Central memory CD4-positive, alpha-beta T cell (primary cell): ENCODE results near the gene FGF10.

Experiments
- DNase-seq: peaks from one replicate; pipeline ENCODE4 v3.0.0; 2022

The FGF10 gene

DNA sequence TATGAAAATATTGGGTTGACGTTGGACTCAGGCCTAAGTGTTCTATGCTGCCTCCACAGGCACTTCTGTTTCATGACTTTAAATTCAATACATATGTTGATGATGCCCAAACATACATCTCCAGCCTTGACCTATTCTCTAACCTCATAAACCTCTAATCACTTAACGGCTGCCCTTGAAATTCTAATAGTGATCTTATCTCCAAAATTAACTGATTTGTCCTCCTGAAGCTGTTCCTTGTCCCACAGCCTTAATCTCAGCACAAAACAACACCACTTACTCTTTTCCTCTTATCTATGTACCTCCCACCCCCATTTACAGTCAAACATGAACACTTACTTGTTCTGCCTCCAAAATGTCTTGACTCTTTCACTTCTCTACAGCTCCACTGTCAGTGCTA, 43.3 kb downstream of the FGF10 start:
- DNase-seq = no peak

DNA sequence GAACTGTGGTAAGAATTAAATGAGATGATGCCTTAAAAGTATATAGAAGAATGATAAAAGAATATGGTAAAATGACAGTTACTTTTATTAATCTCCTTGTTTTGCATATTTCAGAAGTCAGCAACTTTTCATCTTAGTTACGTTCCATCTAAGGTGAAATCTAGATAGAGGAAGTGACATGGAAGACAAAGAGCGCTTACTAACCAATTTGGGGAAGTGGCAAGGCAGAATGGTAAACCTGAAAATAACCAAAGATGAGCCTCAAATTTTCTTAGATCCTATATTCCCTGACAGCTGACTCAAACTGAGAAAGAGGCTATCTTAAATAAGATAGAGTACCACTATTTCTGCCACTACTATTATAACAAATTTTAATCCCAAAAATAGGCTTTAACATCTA, 52.5 kb downstream of the FGF10 start:
- DNase-seq = no peak

DNA sequence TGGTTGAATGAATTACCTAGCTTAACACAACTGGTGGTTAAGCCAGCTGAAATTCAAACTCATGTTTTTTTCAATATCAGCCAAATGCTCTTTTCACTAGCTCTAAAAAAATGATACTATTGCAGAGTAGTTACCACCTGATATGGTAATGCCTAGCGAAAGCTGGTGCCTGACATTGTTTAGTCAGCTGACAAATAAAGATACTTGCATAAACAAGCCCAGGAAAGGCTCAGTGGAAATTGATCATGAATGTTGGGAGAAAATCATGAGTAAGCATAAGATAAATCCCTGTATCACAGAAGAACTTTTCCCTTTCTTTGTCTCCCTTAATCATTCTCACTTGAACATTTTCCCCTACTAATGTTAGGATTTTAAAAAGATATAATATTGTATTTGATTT, 54.6 kb downstream of the FGF10 start:
- no peak for DNase-seq

DNA sequence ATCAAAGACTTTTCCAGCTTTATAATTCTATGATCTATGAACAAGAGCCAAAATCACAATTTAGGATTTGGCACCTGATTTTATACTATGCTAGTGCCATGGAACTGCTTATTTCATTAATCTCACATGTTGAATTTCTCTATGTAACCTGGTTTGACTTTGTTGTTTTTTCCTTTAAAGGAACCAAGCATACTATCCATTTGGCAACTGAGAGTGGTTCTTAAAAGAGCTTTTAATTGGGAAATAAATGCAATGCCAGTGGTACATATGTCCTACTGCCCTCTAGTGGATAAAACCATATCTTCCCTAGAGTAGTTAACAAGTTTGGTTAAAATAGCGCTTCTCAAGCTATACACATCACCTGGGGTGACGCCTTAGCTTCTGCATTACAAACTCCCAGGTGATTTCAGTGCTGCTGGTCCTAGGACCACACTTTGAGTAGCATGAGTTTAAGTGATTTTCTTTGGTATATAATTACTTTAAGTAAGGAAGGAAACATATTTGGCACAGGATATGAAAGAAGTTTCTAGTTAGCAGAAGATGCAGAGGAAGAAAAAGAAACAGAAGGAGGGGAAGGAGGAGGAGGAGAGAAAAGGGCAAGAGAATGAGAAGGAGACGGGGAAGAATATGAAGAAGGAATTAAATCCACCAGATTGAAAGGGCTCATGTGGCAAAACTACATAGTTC, 56.8 kb downstream of the FGF10 start:
- DNase-seq = no peak

DNA sequence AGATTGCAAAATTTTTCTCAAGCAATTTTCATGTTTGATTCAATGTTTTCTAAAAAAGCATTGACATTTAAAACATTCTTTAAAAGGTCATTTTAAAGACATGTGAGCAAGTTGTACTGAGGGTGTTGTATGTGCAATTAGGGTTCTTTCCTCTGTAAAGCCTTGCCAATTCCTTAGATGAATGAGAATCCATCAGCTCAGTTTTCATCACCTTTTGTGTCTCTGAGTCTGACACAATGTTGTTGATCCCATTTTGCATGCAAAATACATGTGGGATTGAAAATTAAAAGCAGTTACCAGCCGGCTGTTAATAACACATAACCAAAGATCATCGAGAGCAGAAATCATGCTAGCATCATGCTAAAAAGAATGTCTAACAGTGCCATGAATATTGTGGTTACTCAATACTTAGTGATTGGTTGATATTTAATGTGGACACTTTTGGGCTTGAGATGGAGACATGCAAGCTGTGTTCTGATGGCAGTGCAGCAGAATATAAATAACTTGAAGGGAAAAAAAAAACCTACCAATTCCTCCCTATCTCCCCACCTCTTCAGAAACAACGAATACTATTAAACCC, 57.7 kb downstream of the FGF10 start:
- no peak for DNase-seq

DNA sequence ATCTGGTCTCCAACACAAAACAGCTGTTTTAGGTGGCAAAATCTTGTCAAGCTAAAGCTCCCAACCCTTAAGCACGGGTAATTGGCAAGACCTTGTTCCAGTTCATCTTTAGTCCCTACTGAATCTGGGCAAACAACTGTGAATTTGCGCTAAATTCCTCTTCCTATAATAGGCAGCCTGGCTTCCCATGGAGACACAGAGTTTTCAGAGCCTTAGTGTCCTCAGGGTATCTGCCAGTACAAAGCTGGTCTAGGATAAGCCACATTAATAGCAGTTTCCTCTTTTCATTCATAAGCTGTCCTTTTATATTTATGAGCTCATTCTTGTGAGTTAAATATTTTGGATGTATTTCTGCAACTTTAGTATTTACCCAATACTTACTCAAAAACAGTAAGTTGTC, 59.5 kb downstream of the FGF10 start:
- no peak for DNase-seq

DNA sequence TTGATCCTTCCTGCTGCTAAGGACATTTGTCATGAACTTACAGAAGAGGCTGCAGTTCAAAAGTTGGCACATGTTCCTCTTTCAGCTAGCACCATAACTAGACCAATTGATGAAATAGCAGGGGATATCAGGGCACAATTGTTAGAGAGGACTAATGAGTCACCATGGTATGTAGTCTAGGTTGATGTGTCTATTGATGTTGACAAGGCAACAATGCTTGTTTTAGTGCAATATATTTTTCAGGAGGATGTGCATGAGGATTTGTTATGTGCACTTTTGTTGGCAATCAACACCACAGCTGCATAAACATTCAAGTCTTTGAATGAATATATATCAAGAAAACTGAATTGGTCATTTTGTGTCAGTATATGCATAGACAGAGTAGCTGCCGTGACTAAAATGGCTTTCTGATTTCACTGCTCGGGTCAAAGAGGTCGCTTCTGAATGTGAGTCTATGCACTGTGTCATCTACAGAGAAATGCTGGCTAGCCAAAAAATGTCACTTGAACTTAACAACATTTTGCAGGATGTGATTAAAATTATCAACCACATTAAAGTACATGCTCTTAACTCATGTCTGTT, 68.0 kb downstream of the FGF10 start:
- no peak for DNase-seq

DNA sequence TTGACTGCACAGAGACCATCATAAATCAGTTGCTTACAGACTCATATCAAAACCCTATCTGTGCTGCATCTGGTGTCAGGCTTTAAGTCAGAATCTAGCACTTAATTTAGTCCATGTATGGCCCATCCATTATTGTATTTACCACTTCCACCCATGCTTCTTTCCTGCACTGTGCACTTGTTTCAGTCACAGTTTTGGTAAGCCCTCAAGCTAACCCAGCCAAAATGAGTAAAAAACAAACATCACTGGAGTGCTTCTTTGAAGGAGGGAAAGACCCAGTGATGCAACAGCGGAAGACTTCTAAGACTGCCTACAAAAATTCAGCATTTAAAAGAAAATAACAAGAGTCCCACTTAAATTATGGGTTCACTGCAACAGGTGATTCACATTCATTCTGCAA, 69.0 kb downstream of the FGF10 start:
- DNase-seq = no peak

DNA sequence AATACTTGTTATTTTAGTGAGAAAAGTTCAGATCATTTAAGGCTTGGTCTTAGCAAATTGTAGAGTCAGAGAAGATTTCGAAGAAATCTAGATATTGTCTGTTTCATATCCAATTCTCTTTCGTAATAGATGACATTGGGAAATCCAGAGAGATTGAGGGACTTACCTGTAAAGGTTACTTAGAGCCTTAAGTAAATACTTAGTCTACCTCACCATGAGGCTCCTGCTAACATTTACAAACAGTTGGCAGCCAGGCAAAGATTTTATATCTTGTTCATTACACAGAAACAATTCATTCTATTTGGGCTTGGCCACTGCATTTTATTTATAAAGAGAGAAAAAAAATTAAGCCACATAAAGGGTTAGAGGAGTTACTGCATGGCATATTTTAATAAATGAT, 70.3 kb downstream of the FGF10 start:
- no peak for DNase-seq

DNA sequence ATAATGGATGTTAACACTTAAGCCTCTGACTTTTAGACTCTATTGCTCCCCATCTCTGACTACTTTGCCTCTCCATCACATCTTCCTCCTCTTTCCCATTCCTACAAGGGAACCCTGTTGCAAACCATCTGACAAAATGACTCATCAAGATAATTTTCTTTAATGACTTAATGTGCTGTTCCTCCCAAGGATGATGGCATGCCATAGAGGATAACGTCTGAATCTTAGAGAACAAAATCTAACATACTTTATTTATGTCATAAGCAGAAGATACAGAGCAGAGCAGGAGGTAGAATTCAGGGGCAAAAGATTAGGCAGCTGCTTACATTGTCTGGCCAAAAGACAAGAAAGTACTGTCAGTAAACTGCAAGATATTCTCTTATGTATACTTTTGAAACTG, 76.8 kb downstream of the FGF10 start:
- DNase-seq = no peak

DNA sequence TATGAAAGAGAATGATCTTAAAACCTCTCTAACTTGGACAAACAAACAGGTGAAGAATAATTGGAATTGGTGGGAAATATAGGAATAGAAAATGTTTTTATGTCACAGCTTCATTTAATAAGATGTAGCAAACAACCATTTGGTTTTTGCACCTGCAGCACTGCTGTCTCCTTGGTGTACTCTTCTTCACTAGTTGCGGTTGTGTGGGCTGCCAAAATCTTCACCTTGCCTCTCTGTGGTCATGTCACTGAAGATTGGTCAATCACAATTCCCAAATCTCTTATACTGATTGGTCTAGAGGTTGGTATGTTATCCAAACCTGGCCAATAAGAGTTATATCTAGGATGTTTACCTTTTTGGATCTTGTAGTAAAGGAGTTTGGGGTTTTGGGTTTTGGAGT, 88.7 kb downstream of the FGF10 start:
- DNase-seq = no peak

DNA sequence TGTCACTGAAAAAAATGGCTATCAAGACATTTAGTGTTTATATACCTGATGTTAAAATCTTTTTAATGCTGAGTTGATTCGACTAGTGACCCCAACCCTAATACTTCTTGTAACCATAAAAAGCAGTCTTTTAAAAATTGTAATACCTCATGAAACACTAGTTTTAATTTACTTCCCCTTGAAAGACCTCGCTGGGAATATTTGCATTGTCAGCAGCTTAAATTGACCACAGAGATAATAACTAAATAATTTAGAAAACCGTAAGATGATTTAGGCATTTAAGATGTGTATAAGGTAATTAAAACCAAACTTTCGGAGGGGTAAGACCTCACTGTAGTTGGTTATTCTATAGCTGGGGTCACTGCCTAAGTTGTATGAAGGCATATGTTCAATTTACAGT, 89.8 kb downstream of the FGF10 start:
- no peak for DNase-seq

DNA sequence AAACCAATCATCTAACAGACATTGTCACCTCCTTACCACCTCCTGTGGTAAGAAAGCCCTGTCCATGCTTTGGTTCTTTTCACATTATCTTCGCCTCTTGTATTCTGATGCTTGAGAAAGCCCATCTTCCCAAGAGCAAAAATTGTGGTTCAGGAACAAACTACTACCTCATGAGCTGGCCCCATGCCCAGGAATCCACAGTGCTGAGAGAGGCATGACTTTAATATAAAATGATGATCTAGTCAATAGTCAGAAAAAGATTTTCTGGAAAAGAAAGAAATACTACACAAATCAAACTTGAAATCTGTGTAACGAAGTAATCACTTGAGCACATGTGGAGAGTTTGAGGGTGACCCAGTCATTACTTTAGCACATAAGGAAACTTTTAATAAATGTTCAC, 94.7 kb downstream of the FGF10 start:
- no peak for DNase-seq

DNA sequence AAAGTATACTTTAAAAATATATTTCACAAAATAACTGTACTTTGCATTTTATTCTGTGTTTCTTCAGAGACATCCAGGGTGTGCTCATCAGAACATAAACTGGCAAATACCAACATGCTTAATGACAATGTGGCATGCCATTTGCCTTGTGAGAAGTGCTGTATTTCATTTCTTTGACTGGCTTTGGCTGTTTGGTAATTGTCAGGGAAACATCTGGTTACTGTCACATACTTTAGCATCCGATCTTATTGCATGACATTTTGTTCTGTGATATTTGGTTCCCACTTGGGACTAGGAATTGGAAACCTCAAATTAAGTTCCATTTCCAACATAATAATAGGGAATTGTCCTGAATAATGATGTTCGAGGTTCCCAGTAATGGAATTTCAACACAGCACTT, 96.5 kb downstream of the FGF10 start:
- no peak for DNase-seq

DNA sequence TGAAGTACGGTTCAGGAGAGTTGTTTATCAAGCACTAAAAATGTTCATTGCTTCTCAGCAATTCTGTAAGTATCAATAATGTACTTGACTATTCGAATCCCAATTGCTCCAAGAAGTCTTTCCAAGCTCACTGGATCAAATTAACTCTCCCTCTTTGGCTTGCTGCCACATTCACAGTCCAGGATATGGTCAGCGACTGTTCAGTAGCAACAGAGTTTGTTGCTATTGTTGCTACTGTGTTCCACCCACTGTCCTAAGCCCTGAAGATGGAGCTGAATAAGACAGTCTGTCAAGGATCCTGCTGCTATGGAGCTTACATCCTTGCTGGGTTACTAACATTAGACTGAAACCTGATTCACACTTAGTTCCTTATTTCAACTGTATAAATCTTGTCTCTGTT, 110.8 kb downstream of the FGF10 start:
- no peak for DNase-seq

DNA sequence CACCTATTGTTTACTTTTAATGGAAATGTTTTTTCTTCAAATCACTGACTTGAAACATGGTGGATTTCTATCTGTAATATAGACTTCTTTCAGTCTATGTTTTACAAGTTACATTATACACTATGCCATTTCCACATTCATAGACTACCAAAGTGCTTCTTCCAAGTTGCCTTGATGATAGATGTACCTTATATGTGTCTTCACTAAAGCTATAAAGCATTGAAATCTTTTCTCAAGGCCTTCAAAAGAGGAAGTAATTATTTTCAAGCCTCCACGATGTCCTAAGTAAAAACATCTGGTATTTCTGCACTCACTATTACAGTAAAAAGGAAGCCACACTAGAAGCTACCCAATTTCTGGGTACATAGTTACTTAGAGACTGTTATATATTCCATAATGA, 113.3 kb downstream of the FGF10 start:
- no peak for DNase-seq

DNA sequence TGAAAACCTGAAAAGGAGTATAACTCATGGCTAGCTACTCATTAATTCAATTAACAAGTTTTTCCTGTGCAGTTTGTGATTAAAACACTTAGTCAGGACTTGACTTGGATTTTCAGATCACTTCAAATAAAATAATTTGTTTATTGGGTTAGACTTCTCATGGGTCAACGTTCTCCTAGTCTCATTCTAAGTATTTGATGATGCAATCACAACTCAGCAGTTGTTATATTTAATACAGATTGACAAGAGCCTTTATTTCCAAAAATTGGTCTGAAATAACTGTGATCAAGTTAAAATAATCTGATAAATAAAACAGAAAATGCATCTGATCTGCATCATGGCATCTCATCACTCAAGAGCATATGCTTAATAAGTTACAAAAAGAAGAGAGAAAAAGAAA, 113.9 kb downstream of the FGF10 start:
- DNase-seq = no peak

DNA sequence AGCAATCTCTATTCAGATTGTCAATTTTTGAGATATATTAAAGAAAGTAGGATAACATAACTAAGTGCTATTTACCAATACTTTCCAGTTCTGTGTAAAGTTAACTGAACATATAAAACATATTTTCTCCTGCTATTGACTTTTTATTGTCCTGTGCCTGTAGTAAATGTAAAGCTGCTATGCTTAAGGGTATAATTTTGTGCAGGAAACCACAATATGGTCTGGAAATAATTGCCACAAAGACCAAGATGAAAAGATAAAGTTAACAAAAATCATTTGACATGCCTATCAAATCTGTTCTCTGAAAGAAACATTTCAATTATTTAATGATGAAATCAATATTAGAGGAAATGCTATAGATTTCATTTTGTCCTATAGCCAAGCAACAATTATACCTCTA, 121.3 kb downstream of the FGF10 start:
- no peak for DNase-seq

DNA sequence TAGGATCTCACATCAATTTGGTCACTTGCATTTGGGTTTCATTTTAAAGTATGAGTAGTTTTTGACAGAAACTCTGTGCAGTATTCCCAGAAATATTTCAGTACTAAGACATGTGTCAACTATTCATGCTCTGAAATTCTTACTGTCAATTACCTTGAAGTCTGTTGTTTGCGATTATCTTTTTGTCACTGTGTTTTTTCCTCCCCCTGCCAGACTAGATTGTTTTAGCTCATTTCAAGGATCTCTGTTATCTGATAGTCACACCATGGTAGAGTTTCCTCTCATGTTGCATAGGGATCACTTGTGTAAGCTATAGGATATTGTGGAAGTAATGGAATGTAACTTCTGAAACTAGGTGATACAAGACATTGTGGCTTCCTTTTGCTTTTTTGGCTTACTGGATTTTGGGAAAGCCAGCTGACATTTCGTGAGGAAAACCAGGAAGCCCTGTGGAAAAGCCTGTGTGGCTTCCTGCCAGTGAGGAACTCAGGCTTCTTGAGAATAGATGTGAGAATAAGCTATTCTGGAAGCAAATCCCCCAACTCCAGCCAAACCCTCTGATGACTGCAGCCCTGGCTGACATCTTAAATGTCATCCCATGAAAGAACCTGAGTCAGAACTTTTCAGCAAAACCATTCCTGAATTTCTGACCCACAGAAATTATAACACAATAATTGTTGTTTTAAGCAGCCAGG, 122.2 kb downstream of the FGF10 start:
- DNase-seq = no peak

DNA sequence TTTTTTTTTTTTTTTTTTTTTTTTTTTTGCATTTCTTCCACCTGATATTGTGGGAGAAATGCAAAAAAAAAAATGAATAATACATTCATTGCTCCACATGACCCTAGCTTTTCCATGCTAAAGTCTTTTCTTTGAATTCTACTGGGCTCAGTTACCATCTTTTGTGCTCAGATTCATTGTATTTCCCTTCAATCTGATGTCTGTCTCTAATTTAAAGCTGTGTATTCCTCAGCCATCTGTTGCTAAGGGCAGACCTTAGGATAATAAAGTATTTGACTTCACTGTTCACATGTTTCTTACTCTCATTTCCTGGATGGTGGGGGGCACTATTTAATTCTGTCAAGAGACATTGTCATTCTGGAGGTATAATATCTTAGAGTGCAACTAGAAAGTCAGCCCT, 123.5 kb downstream of the FGF10 start:
- DNase-seq = no peak

DNA sequence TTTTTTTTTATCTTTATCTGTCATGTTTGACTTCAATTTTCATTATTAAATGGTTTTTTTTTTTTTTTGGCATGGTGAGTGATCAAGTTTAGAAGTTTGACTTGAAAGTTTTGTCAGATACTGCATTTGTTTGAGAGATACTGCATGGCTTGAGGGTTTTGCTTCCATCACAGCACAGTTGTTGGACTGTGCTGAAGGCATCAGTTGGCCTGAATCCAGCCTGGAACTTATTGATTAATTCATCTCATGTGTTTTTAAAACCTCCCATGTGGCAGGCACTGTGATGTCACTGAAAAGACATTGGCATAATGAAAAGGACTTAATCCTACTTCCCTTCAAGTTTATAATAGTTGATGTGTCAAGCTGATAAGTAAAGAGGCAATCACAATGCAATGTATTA, 128.4 kb downstream of the FGF10 start:
- DNase-seq = no peak

DNA sequence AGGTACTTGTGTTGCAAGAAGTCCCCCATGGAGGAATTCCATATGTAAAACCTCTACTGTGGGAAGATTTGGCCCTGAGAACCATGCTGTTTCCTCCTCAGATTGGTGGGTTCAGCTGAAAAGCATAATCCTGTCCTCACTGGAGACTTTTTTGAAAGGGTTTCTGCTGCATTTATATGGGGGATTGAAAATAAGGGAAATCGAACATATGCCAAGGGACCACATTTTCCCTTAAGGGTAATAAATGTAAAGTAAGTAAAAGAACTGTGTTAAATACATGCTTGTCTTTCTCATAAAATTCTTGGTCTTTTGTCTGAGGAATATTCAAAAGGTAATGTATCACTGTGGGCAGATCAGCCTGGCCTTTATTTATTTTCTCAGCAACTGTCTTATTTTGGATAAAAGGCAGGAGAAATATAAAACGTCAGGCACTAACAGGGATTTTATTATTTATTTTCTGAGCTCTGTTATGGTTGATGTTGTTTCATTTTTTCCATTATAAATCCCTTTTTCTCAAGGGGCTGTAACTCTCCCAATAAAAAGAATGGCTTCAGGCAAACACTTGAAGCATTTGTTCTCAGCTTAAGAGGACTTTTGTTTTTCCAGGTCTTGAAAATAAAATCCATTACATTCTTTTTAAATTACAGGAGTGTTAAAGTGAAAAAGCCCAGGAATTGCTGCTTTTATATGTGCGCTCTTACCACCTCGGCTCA, 131.4 kb downstream of the FGF10 start:
- DNase-seq = no peak

DNA sequence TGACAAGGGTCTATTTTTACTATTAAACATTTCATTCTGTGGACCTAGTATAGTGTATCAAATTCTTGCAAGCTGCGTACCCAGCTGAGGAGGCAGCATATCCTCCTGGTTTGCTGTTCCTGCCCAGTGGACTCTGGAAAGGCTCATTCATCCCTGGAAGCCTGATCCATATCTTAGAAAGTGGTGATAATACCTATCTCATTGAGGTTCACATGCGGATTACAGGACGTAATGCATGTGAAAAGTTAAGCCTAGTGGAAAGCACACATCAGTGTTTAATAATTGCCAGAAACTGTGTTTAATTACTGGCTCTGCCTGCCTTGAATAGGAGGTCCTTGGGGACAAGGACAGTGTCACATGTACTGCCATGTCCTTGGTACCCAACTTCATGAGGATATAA, 132.0 kb downstream of the FGF10 start:
- DNase-seq = no peak
